Cardiac muscle cell (in vitro differentiated cells and primary cell): ENCODE measurements around the gene ESYT1. TPM values are rescaled to one million over a fixed set of nuclear protein-coding genes. Genes with fewer than 3 reads are reported as not detected.

ENCODE experiments used
- DNase-seq, 2 donors: peaks; one replicate each; pipeline versions ENCODE4 v3.0.0 to v3.0.0-alpha.2; 2010 to 2017; ENCODE audit warnings: low read depth in 1 of 2, low spot score in 1 of 2
- H3K27ac ChIP-seq: fragments of 200-600 bp; sonication (generic); 2 replicates; pipeline ENCODE4 v1.5.1; 2016
- H3K27me3 ChIP-seq: fragments of 200-600 bp; sonication (generic); 2 replicates; pipeline ENCODE4 v1.6.0; 2016; ENCODE audit warnings: control low read depth
- H3K36me3 ChIP-seq: fragments of 200-600 bp; sonication (generic); 2 replicates; pipeline ENCODE4 v1.5.1; 2016; ENCODE audit warnings: control low read depth
- H3K4me1 ChIP-seq: fragments of 200-600 bp; sonication (generic); 2 replicates; pipeline ENCODE4 v1.8.1; 2017; ENCODE audit warnings: low read depth, mild to moderate bottlenecking, mixed run types
- H3K4me3 ChIP-seq: fragments of 200-600 bp; sonication (generic); 2 replicates; pipeline ENCODE4 v1.5.1; 2016; ENCODE audit warnings: mild to moderate bottlenecking
- H3K9me3 ChIP-seq: fragments of 200-600 bp; sonication (generic); 2 replicates; pipeline ENCODE4 v1.5.1; 2017; ENCODE audit warnings: low read depth, mild to moderate bottlenecking, control low read depth
- CTCF ChIP-seq: IDR thresholded peaks from 2 replicates; pipeline ENCODE4 v1.5.1; 2012; ENCODE audit warnings: low read depth, mild to moderate bottlenecking, low read length
- polyA plus RNA-seq: library from polyadenylated mRNA; unstranded; fragments of >200 nt; fragmentation: Nextera tagmentation; extraction: Ambion mirVana; gene quantifications from 2 replicates; pipeline ENCODE4 v1.2.1, GENCODE V29; 2016
- total RNA-seq: library from RNA; depleted of rRNA; stranded (reverse); fragments of >200 nt; gene quantifications from 2 replicates; pipeline ENCODE4 v1.2.3, GENCODE V29; 2016

ESYT1 gene
- total and polyA plus RNA-seq, 2 experiments from 2014 or later = 52.0 to 107 TPM

GRCh38 chr12:56126732-56127239 lies 1.3 kb upstream of the ESYT1 start:
- no peak overlapping the region for H3K4me3 ChIP-seq
- no peaks in the 10 kb centered on the region for H3K9me3 ChIP-seq
- TF ChIP-seq CTCF = no peak
- H3K4me1 ChIP-seq = peaks cover 35% of the 10 kb centered on the region
- no peak for DNase-seq
- no peaks in the 10 kb centered on the region for H3K27me3 ChIP-seq
- H3K36me3 ChIP-seq = peaks cover 7% of the 10 kb centered on the region
- H3K27ac ChIP-seq = peak overlapping the region; percentile 46

- Histone ChIP-seq H3K27me3 (no peaks in the 10 kb centered on the region), H3K4me1 (peaks cover 28% of the 10 kb centered on the region), H3K4me3 (peak overlapping the region; percentile 26), H3K27ac (peak overlapping the region; percentile 46), H3K36me3 (peaks cover 10% of the 10 kb centered on the region), H3K9me3 (no peaks in the 10 kb centered on the region)
- no peak for TF ChIP-seq CTCF
- DNase-seq = no peak
Observed at GRCh38 chr12:56127485-56127887, 581 bp upstream of the ESYT1 start.

GRCh38 chr12:56128670-56129205 lies 671 bp downstream of the ESYT1 start:
- DNase-seq = peak in 1 of 2 donors; percentile 15
- peak overlapping the region; percentile 66 for H3K4me3 ChIP-seq
- peaks cover 15% of the 10 kb centered on the region for H3K36me3 ChIP-seq
- peaks cover 22% of the 10 kb centered on the region for H3K4me1 ChIP-seq
- peak overlapping the region; percentile 58 for H3K27ac ChIP-seq
- no peak for TF ChIP-seq CTCF
- H3K27me3 ChIP-seq = no peaks in the 10 kb centered on the region
- no peaks in the 10 kb centered on the region for H3K9me3 ChIP-seq

GRCh38 chr12:56129206-56129941 lies 1.3 kb downstream of the ESYT1 start:
- Histone ChIP-seq H3K36me3 (peaks cover 20% of the 10 kb centered on the region), H3K4me3 (peak overlapping the region; percentile 66), H3K9me3 (no peaks in the 10 kb centered on the region), H3K4me1 (peaks cover 22% of the 10 kb centered on the region), H3K27me3 (no peaks in the 10 kb centered on the region), H3K27ac (peak overlapping the region; percentile 58)
- DNase-seq = peak; percentile 62 to 68
- TF ChIP-seq CTCF = no peak

- Histone ChIP-seq H3K4me3 (no peak overlapping the region), H3K9me3 (no peaks in the 10 kb centered on the region), H3K27me3 (no peaks in the 10 kb centered on the region), H3K4me1 (peaks cover 22% of the 10 kb centered on the region), H3K27ac (no peak overlapping the region), H3K36me3 (peaks cover 20% of the 10 kb centered on the region)
- no peak for DNase-seq
- no peak for TF ChIP-seq CTCF
Observed at GRCh38 chr12:56129942-56130495, 2.0 kb downstream of the ESYT1 start.
